Spleen (tissue), 7 donors: ENCODE measurements around the gene KL.

Source experiments
- POLR2A ChIP-seq, 3 donors: fragments of 450-650 bp; IDR thresholded peaks; one replicate each; pipeline ENCODE4 v1.5.1; 2017; ENCODE audit warnings: antibody characterized with exemption in 3 of 3, mild to moderate bottlenecking in 1 of 3
- POLR2AphosphoS5 ChIP-seq, 3 donors: sonication (generic); formaldehyde crosslinking; IDR thresholded peaks; one replicate each; pipeline ENCODE4 v1.5.1; 2017; ENCODE audit warnings: antibody characterized with exemption in 3 of 3
- TF ChIP-seq, protein P1 (sequence below), 11 experiments: fragments of 200-600 bp in 7 of 11; fragments of 450-650 bp in 4 of 11; sonication (generic) in 4 of 11; IDR thresholded peaks in 8 of 11; conservative IDR thresholded peaks in 3 of 11; 1 replicate in 7 of 11; 2 replicates in 4 of 11; pipeline versions ENCODE4 v1.4.0 to v1.8.0; 2016 to 2021; ENCODE audit warnings: antibody characterized with exemption in 11 of 11, inconsistent platforms in 4 of 11, mild to moderate bottlenecking in 1 of 11
- donor health status: DM: no; HTN: no; CAD: no; lungs with moderate emphysema.
- donor health status: DM: no; HTN: no; CAD: no.
- donor health status: DM: no; HTN: no; CAD: no.

DNA sequence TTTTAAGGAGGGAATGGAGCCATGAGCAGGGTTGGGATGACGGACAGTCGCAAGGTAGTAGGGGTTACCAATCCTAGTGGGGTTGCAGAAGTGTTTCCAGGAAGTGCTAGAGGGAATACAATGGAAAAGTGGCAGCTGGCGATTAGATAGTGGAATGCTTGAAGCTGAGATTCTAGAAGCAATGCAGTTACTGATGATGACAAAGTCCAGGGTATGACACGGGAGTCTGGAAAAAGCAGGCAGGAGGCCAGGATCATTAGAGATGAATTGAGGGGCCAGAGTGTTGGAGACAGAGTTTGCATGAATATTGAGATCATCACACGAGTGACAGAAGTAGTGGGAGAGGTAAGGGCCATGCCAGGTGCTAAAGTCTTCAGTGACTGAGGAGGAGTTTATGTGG lies 17.3 kb upstream of the KL start:
- TF ChIP-seq, protein P1, sequence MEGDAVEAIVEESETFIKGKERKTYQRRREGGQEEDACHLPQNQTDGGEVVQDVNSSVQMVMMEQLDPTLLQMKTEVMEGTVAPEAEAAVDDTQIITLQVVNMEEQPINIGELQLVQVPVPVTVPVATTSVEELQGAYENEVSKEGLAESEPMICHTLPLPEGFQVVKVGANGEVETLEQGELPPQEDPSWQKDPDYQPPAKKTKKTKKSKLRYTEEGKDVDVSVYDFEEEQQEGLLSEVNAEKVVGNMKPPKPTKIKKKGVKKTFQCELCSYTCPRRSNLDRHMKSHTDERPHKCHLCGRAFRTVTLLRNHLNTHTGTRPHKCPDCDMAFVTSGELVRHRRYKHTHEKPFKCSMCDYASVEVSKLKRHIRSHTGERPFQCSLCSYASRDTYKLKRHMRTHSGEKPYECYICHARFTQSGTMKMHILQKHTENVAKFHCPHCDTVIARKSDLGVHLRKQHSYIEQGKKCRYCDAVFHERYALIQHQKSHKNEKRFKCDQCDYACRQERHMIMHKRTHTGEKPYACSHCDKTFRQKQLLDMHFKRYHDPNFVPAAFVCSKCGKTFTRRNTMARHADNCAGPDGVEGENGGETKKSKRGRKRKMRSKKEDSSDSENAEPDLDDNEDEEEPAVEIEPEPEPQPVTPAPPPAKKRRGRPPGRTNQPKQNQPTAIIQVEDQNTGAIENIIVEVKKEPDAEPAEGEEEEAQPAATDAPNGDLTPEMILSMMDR (IDR thresholded peaks at IDR 0.05 in 8 of 11, conservative IDR thresholded peaks at IDR 0.05 in 3 of 11): no peak
- no peak for TF ChIP-seq POLR2A (IDR thresholded peaks at IDR 0.05)
- TF ChIP-seq POLR2AphosphoS5 (IDR thresholded peaks at IDR 0.05): no peak
